UCSD-AML1 (cell line): ENCODE results near the gene FAM83G.
A peak's percentile ranks its signal among the peaks of the same experiment; 100 is the strongest.

Experiments used
- DNase-seq: peaks from one replicate; lab custom pipeline; 2025; ENCODE audit not compliant: unreplicated experiment; lab: John Stamatoyannopoulos, UW

FAM83G gene

DNA sequence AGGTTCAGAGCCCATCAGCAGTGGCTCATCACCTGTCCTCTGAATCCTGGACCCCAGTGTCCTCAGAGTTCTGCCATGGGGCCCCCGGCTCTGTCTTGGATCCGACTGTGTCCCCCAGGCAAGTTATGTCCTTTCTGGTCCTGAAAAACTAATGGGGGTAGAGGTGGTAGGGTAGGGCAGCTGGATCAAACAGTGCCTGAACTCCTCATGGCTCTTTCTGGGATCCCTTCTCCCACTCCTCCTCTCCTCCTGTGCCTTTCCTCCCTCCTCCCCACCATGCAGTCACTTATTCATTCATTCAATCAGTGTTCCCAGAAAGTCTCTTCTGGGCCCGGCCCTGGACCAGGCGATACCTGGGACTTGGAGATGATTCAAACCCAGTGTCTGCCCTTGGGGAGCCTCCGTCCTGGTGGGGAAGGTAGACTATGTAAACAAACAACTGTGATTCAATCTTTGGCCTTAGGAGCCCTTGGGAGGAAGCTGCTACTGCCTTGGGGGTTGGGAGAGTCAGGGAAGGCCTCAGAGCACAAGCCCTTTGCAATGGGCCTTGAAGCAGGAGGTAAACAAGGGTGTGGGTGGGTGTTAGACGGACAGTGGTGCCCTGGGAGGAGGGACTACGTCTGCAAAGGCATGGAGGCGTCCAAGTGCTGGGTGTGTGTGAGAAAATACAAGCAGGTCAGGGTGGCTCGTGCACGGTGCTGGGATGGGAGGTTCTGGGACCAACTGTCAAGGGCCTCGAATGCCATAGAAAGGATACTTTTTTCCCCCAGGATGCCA is 6.4 kb upstream of the FAM83G start:
- no peak for DNase-seq

DNA sequence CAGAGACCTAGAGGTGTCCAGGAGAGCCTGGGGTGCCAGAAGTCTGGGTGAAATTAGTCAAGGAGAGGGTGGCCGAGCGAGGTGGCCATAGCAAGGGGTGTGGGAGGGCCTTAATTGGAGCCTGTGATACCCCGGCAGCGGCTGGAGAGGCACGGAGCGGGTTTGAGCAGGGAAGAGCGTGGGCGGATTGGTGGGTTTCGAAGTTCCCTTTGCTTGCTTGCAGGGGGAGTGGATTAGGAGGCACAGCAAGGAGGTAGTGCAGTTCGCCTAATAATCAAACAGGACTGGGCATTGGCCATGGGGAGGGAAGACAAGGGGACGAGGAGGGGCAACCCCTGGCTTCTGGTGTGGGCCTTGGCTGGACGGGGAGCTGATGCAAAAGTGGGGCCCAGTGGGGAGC is 5.4 kb upstream of the FAM83G start:
- DNase-seq: no peak

DNA sequence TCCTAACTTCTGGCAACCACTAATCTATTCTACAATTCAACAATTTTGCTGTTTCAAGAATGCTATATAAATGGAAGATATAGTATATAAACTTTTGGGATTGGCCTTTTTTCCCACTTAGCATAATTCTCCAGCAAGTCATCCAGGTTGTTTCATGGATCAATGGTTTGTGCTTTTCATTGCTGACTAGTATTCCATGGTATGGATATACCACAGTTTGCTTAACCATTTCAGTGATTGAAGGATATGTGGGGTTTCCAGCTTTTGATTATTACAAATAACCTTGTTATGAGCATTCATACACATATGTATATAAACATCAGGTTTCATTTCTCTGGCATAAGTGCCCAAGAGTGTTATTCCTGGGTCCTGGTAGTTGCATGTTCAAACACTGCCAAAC is 2.1 kb upstream of the FAM83G start:
- no peak for DNase-seq

DNA sequence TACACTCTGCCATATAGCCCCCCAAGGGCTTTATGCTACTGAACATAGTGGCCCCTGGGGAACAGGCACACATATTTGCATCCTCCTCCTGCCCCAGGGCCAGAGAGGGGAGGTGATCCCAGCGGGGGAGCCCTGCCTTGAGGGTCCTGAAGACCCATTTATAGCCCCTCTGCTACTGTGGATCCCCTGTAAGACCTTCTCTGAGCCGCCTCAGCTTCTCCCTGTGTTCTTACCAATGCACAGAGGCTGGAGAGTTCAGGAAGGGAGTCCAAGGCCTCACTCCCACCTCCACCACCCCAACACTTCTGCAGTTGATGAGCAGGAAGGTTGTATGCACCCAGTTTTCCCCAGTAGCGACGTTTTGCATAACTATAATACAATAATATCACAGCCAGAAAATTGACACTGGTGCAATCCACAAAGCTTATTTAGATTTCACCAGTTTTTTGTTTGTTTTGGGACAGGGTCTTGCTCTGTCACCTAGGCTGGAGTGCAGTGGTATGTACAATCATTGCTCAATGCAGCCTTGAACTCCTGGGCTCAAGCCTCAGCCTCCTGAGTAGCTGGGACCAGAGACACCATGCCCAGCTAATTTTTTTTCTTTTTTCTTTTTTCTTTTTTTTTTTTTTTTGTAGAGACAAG is 1.3 kb upstream of the FAM83G start:
- DNase-seq: no peak

DNA sequence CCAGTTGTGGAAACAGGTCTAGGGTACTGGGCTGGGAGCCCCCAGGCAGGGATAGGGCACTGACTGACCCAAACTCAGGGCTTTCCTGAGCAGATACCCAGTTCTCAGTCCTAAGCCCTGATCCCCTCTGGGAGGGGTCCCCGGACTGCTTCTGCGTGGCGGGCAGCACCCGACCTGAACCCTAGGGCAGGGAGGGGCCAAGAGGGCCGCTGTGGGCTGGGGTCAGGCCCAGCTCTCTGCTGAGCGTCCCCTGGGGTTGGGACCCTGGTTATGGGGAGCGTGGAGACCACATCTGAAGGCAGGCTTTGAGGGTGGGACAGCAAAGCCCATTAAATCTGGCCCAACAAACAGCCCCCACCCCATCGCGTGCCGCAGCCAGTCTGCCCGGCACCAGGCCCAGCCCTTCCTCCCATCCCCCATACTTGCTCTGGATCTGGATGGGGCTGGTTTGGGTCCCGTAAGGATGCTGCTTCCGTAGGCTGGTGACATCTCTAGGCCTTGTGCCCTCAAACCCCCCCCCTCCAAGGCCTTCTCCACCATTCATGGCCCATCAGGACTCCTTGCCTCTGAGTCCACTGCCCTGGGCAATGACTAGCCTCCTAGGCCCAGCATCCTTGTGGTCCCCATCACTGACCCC is 691 bp upstream of the FAM83G start:
- DNase-seq: no peak

DNA sequence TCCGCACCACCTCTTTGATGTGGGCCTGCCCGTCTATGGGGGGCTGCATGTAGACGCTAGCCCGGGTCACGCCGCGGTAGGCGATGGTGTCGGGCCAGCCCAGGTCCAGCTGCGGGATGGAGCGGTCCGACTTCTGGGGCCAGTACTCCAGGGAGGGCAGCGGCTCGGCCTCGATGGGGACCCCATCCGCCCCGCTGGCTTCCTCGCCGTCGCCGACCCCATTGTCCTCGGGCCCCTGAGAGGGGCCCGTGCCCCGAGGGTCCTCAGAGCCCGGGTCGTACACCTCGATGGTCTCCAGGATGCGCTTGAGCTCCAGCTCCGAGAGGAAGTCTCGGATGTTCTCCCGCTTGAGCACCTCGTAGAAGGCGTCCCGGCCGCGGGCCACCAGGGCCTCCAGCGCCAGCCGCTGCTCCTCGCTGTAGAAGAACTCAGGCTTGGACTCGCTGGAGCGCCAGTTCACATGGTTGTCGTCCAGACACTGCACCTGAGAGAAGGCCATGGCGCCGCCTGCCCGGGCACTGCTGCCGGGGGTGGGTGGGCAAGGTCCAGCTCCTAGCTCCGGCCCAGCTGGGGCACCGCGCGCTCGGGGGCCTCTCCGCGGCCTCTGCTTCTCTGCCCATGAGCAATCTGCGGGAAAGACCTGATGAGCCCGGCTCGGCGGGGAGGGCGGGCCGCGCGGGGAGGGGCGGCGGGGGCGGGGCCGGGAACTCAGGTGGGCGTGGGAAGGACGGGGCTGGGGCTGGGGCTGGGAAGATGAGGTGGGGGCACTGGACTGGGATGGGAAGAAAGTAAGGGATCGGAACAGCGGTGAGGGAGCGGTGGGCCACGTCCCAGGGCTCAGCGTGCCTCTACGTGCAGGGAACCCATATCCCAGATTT is 782 bp downstream of the FAM83G start:
- no peak for DNase-seq

DNA sequence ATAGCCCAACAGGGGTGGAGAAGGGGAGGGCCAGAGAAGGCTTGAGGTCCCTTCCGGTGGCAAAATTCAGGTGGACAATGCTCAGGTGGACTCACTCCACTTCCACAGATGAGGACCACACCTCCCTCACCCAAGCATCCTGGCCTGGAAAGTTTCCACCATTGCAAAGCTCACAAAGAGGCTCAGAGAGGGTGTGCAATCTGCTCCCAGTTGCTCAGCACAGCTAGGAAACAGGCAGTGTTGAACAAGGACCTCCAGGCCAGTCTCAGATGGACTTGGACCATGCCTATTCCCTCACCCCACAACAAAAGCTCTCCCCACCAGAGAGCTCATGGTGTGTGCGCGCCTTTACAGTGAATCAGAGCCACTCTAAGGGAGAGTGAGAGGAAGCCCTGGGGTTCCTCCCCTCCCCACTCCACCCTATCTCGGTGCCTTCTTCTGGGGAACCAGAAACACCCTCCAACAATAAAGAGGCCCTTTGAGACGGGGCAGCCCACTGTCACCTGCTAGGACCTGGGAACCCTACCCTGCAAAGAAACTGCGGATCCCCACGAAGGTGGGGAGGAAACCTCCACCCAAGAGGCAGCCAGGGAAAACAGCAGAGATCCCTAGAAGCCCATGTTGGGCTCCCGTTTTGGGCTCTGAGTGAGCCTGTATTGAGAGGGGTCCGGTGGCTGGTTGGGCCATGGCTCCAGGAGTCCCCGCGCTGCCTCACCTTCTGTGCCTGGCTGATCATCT is 1.6 kb downstream of the FAM83G start:
- no peak for DNase-seq

DNA sequence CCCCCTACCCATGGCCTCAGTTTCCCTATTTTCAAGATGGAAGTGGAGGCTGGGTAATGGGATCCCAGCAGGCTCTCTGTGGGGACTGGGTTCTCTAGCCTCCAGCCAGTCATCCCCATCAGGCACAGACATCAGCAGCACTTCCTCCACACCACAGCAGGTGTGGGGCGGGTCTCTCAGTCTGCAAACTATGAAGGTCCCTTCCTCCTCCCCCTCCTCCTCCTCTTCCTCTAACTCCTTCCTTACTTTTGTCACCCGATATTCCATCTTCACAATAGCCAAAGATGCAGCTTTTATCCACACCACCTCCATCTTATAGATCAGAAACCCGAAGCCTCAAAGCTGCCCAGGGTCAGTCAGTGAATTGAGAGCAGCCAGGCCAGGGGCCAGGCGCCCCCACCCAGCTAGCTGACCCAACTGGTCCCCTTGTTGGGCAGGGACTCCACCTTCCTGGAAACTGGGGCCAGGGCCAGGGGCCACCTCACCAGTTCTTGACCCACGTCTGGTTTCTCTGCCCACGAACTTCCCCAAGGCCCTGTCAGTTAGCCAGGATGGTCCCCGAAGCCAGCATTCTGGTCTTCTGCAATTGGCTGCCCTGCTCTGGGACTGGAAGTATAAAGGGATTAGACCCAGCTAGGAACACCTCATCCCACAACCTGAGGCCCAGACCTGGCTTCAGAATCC is 2.5 kb downstream of the FAM83G start:
- DNase-seq: no peak

DNA sequence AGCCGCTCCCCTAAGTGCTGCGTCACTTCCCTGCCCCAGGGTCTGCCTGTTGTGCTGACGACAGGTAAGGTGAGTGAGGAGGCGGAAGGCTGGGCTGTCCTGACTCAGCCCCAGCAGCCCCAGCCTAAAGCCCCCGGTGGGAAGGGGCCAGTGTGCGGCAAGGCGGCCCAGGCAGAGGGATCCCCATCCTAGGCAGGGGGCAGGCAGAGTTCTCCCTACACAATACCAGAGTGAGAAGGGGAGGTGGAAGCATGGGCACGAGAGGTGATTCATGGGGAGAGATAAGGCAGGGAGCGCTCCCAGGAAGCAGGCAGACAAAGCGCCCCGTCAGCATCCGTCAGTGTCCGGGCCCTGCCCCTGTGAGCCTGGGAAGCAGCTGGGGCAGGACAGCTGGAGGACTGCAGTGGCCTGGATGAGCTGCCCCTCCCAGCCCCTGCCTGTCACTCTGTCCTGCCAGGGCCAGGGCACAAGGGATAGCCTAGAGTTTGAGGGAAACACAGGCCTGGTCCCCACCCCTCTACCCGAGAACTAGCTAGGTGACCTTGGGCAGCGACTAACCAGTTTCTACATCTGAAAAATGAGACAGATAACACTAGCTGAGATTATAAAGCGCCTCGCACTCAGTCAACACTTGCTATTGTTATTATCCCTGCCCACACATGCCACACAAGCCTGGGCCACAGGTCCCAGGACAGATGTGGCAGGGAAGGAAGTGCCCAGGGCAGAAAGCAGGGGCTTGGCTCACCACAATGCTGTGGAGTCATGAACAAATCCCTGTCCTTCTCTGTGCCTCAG is 3.8 kb downstream of the FAM83G start:
- DNase-seq: no peak

DNA sequence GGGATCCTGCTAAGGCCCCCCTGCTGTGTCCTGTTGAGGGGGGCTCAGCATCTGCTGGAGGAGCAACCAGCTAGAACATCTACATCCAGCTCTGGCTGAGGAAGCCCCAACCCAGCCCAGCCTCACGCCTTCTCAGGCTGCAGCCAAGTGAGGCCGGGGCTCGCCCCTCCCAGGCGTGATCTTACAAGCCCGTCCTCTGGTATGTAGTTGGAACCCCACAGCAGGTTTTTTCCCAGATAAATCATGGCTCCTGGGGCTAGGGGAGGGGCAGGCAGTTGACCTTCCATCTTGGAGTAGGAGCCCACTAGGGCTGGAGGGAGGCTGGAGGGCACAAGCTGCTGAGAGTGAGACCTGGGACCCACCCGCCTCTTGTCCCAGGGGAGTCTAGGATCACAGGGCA is 4.7 kb downstream of the FAM83G start:
- DNase-seq: no peak

DNA sequence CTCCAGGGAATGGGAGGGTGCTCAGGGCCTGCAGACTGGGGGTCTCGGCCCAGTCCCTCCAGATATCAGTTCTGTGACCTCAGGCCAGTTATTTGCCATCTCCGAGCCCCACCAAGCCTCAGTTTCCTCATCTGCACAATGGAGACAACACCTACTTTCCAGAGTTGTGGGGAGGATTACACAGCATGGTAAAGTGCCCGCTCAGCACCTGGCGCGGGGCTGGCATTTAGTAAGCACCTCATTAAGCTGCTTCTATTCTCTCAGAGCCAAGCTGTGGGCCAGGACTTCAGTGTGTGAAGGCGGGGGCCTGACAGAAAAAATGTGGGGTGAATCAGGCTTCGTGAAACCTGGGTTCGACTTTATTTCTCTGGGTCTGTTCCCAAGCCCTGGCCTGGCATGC is 5.2 kb downstream of the FAM83G start:
- DNase-seq: no peak

DNA sequence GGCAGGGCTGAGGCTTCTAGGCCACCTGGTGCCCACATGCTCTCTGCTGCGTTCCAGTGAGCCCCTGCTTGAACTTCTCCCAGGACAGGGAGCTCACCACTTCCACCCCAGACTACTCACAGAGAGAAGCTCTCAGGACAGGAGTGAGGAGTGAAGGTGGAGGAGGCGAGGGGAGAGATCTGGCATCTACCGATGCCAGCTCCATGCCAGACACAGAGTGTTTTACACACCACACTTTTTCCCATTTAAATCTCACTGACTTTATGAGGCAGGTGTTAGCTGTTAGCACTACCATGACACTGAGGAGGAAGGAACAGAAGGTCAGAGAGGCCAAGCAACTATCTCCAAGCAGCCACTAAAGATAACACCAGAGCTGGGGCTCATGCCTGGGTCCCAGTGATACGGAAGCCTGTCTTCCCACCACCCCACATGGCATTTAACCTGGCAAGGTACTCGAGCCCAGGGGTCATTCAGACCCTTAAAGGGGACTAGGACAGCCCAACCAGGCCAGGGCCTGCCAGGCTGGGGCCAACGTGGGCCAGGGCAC is 6.8 kb downstream of the FAM83G start:
- DNase-seq: no peak

DNA sequence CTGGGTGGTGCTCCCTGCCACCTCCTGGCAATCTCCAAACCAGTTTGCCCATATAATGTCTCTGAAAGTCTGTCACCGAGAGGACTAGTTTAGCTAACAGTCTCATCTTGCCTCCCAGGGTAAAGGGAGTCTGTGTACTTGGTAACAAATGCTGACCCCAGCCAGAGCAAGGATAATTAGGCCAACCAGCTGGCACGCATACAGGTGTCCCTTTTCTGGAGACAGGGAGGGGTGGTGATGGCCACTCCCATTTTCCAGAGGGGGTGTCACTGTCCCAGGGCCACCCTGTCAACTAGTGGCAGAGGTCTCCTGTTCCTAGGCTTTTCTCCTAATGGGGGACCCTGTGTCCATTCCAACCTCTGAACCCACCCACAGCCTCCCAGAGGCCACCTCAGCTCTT is 8.1 kb downstream of the FAM83G start:
- no peak for DNase-seq

DNA sequence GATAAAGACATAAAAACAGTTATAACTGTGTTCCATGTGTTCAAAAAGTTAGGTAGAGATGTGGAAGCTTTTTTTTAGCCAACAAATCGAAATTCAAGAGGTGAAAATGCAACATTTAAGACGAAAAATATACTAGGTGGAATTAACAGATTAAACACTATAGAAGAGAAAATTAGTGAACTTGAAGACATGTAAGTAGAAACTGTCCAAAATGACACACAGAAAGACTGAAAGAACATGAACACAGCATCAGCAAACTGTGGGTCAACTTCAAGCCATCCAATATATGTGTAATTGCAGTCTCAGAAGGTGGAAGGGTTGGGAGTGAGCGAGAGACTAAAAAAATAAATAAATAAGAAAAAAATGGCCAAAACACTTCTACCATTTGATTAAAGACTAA is 9.3 kb downstream of the FAM83G start:
- DNase-seq: no peak

DNA sequence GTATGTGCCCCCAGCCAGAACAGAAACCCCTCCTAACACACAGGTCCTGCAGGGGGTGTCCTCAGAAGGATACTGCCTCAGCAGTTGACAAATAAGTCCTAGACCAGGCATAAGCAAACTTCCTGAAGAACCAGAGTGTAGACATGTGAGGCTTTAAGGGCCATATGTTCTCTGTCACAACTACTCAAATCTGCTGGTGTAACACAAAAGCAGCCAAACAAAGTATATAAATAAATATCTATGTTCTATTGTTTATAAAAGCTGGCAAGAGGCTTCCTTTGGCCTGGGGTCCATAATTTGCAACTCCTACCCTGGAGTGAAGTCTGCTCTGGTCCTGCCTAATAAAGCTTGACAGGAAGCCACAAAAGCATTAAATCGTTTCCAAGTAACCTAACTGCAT is 9.9 kb downstream of the FAM83G start:
- no peak for DNase-seq

DNA sequence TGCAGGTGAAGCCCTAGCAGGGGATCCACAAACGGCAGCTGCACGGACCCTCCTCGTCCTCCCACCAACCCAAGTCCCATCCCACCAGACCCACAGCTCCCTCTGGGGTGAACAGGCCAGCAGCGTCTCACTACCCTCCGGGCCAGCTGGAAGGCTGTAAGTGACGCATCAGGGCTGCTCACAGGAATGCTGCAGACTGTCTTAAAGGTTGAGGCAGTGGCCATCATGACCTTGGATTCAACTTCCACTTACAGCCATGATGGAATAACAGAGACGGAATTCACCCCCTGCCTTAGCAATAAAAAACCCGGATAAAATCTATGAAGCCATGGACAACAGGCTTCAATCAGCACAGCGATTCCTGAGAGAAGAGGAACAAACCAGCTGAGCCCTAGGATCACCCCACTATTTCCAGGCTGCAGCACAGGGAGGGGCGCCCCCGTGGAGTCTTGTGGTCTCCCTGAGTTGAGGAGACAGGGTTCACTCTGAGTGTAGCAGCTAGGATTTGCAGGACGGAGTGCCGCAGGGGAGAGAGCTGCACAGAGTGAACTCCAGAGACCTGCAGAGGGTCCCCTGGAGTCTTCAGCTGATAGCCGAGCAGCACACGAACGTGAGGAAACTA is 10.5 kb downstream of the FAM83G start:
- DNase-seq: no peak

DNA sequence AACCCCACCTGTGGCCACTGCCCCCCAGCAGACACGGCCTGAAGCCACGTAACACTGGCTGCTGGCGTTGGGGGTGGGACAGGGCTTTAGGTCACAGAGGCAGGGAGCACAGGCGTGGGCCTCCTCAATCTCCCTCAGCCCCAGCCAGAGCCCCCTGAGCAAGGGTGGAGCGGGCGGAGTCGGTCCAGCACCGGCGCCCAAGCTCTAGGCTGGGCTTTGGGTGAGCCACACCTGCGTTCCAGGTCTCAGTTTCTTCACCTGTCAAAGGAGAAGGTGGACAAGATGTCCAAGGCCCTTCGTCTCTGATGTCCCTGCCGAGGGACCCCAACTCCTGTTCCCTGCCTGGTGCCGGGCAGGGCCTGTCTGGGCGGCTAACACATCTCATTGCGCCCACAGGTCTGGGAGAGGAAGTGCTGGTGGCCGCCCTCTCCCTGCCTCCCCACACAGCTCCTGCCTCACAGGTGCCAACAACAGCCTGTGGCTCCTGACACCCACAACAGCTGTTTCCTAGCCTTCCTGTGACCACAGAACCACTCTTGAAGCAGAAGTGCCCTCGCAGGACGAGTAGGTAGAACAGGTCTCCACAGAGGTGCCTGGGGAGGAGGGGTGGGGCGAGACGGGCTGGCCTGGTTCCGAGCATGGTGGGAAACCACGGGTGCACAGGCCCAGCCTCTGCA is 12.0 kb downstream of the FAM83G start:
- DNase-seq: peak; percentile 68
